Body of pancreas (tissue), 4 donors: Measurements from ENCODE around the gene KIF1A. TPM values are rescaled to one million over a fixed set of nuclear protein-coding genes. Genes with fewer than 3 reads are reported as not detected.

Experiments used
- ATAC-seq: fragments of 150-250 bp; one replicate; pipeline ENCODE4 v1.9.1; 2016
- DNase-seq, 4 donors: peaks; one replicate each; pipeline ENCODE4 v3.0.0-alpha.2; 2019
- H3K27ac ChIP-seq, 4 donors: fragments of 200-600 bp; sonication (generic); 1 replicate in 3 of 4; 2 replicates in 1 of 4; pipeline versions ENCODE4 v1.5.1 to v1.6.1; 2016 to 2019; ENCODE audit warnings: mild to moderate bottlenecking in 1 of 4, mixed read lengths in 1 of 4, moderate library complexity in 1 of 4
- H3K27me3 ChIP-seq, 2 donors: fragments of 200-600 bp; sonication (generic); one replicate each; pipeline ENCODE4 v1.6.0; 2016; ENCODE audit warnings: mild to moderate bottlenecking in 1 of 2
- H3K36me3 ChIP-seq, 2 donors: fragments of 200-600 bp; sonication (generic); replicated peaks in 1 of 2; 2 replicates each; pipeline ENCODE4 v1.5.1; 2016; ENCODE audit warnings: low read depth in 2 of 2; ENCODE audit not compliant: insufficient read depth in 1 of 2
- H3K4me1 ChIP-seq: fragments of 200-600 bp; sonication (generic); one replicate; pipeline ENCODE4 v1.6.0; 2016
- H3K4me3 ChIP-seq, 2 donors: fragments of 200-600 bp; sonication (generic); 1 replicate in 1 of 2; 2 replicates in 1 of 2; pipeline ENCODE4 v1.5.1; 2016 to 2019
- H3K9me3 ChIP-seq, 3 donors: fragments of 200-600 bp; sonication (generic); 1 replicate in 2 of 3; 2 replicates in 1 of 3; pipeline ENCODE4 v1.5.1; 2016
- CTCF ChIP-seq, 7 experiments: fragments of 450-650 bp in 4 of 7; fragments of 200-600 bp in 3 of 7; sonication (generic) in 3 of 7; IDR thresholded peaks; one replicate each; pipeline ENCODE4 v1.5.1; 2016 to 2019; ENCODE audit warnings: antibody characterized with exemption in 7 of 7
- POLR2A ChIP-seq, 3 donors: fragments of 450-650 bp; IDR thresholded peaks; one replicate each; pipeline ENCODE4 v1.6.1; 2016; ENCODE audit warnings: antibody characterized with exemption in 3 of 3, mild to moderate bottlenecking in 2 of 3
- WGBS, 2 donors: methylation state at CpG; one replicate each; pipeline ENCODE4 v1.1.5; 2017; 5-methylcytosine and 5-hydroxymethylcytosine counted together
- intact Hi-C: fragments of 100-400 bp; cut with DNase I; formaldehyde crosslinking; loops from one replicate; pipeline ENCODE4 v1.15.1; 2023
- total RNA-seq, 2 donors: library from RNA; depleted of rRNA; stranded (reverse); fragments of >200 nt; gene quantifications; one replicate each; pipeline ENCODE4 v1.1.0, GENCODE V29; 2016

Gene KIF1A
- total RNA-seq, 2 donors from 2014 or later, result 51.9 to 79.1 TPM

GRCh38 chr2:240767341-240767740 is 52.7 kb downstream of the KIF1A start:
- WGBS, 2 donors, result 96% methylated on average over 5 of the region's 5 CpGs
- no peak for TF ChIP-seq POLR2A (IDR thresholded peaks at IDR 0.05)
- no peak for TF ChIP-seq CTCF (IDR thresholded peaks at IDR 0.05)
- no peaks in the 10 kb centered on the region for H3K4me1 ChIP-seq
- ATAC-seq, result no peak
- peaks cover 0 to 2% of the 10 kb centered on the region in 2 donors for H3K36me3 ChIP-seq
- DNase-seq, result no peak
- intact Hi-C loops, result no loop called here
- H3K27me3 ChIP-seq, result no peaks in the 10 kb centered on the region
- no peak overlapping the region for H3K4me3 ChIP-seq
- H3K27ac ChIP-seq, result no peak overlapping the region
- no peaks in the 10 kb centered on the region for H3K9me3 ChIP-seq

- no peak for ATAC-seq
- TF ChIP-seq POLR2A (IDR thresholded peaks at IDR 0.05) (no peak), CTCF (IDR thresholded peaks at IDR 0.05) (no peak)
- Histone ChIP-seq H3K4me3 (no peak overlapping the region), H3K36me3 (peaks cover 0 to 5% of the 10 kb centered on the region in 2 donors), H3K27me3 (no peaks in the 10 kb centered on the region), H3K9me3 (no peaks in the 10 kb centered on the region), H3K4me1 (no peaks in the 10 kb centered on the region), H3K27ac (no peak overlapping the region)
- DNase-seq, result no peak
- intact Hi-C loops, result no loop called here
- WGBS, 2 donors, result 82 to 90% methylated on average over 4 to 7 of the region's 7 CpGs
These were observed 53.9 kb downstream of the KIF1A start for GRCh38 chr2:240766072-240766471.

- H3K27me3 ChIP-seq, result no peaks in the 10 kb centered on the region
- intact Hi-C loops, result no loop called here
- H3K27ac ChIP-seq, result no peak overlapping the region
- H3K4me3 ChIP-seq, result no peak overlapping the region
- H3K4me1 ChIP-seq, result no peaks in the 10 kb centered on the region
- peaks cover 0 to 3% of the 10 kb centered on the region in 2 donors for H3K36me3 ChIP-seq
- ATAC-seq (no peak), DNase-seq (no peak)
- 84 to 93% methylated on average over 5 to 7 of the region's 7 CpGs for WGBS, 2 donors
- TF ChIP-seq CTCF (IDR thresholded peaks at IDR 0.05) (no peak), POLR2A (IDR thresholded peaks at IDR 0.05) (no peak)
- no peaks in the 10 kb centered on the region for H3K9me3 ChIP-seq
These were observed 55.0 kb downstream of the KIF1A start for GRCh38 chr2:240765007-240765406.

- WGBS, 2 donors, result 77 to 97% methylated on average over 4 of the region's 5 CpGs
These were observed 55.4 kb downstream of the KIF1A start for GRCh38 chr2:240764605-240765004.

More at GRCh38 chr2:240764605-240765004, 55.4 kb downstream of the KIF1A start:
- Histone ChIP-seq H3K4me1 (no peaks in the 10 kb centered on the region), H3K27ac (no peak overlapping the region), H3K27me3 (no peaks in the 10 kb centered on the region), H3K4me3 (no peak overlapping the region), H3K36me3 (peaks cover 0 to 3% of the 10 kb centered on the region in 2 donors), H3K9me3 (no peaks in the 10 kb centered on the region)
- DNase-seq, result no peak
- no peak for ATAC-seq
- intact Hi-C loops, result no loop called here
- no peak for TF ChIP-seq POLR2A (IDR thresholded peaks at IDR 0.05)
- TF ChIP-seq CTCF (IDR thresholded peaks at IDR 0.05), result no peak
